PC-3 (cell line): ENCODE data around the gene DCHS2. TPM values are rescaled to one million over a fixed set of nuclear protein-coding genes. Genes with fewer than 3 reads are reported as not detected.
"Not testable (repeated sequence)": the region's sequence is repeated elsewhere in the genome, so short reads cannot be mapped to it uniquely, and the experiment has no call there.

ENCODE experiments used
- ATAC-seq: fragments of 200-7000 bp; cut with Tn5 transposase; 2 replicates; pipeline ENCODE4 v1.9.1; 2020; ENCODE audit warnings: mild to moderate bottlenecking, moderate library complexity
- BruUV-seq: library from RNA; stranded (reverse); fragments of 400-500 nt; replicated peaks from 2 replicates; lab custom pipeline; 2021; lab: Mats Ljungman, UMichigan
- CTCF ChIA-PET: fragments of 300-600 bp; sonication (Branson Sonifier 250); formaldehyde crosslinking; loops from one replicate; lab custom pipeline; 2022; ENCODE audit warnings: antibody characterized with exemption; lab: Charles Lee
- POLR2A ChIA-PET: fragments of 300-600 bp; sonication (Branson Sonifier 250); formaldehyde crosslinking; loops from one replicate; lab custom pipeline; 2022; ENCODE audit warnings: antibody characterized with exemption; ENCODE audit not compliant: unreplicated experiment; lab: Charles Lee
- DNase-seq: peaks from one replicate; pipeline ENCODE4 v3.0.0-alpha.2; 2015
- H2AFZ ChIP-seq: fragments of 300-600 bp; sonication (generic); 2 replicates; pipeline ENCODE4 v1.6.0; 2016; ENCODE audit warnings: antibody characterized with exemption, low read length
- H3F3A ChIP-seq: fragments of 300-600 bp; sonication (generic); one replicate; pipeline ENCODE4 v1.6.0; 2017; ENCODE audit warnings: antibody characterized with exemption, low read length, control low read depth, mild to moderate bottlenecking; ENCODE audit not compliant: unreplicated experiment
- H3K27ac ChIP-seq: fragments of 300-600 bp; sonication (generic); 2 replicates; pipeline ENCODE4 v1.5.1; 2016; ENCODE audit warnings: mild to moderate bottlenecking, low read length
- H3K27me3 ChIP-seq: fragments of 300-600 bp; sonication (generic); 2 replicates; pipeline ENCODE4 v1.6.1; 2016; ENCODE audit warnings: low read length, mixed read lengths
- H3K36me3 ChIP-seq: fragments of 300-600 bp; sonication (generic); 2 replicates; pipeline ENCODE4 v1.6.1; 2016; ENCODE audit warnings: low read depth, mixed run types, low read length, mixed read lengths
- H3K4me1 ChIP-seq: fragments of 300-600 bp; sonication (generic); 2 replicates; pipeline ENCODE4 v1.5.1; 2016; ENCODE audit warnings: low read length; ENCODE audit not compliant: insufficient read depth
- H3K4me2 ChIP-seq: fragments of 300-600 bp; sonication (generic); 2 replicates; pipeline ENCODE4 v1.6.0; 2016; ENCODE audit warnings: low read length
- H3K4me3 ChIP-seq: fragments of 300-600 bp; sonication (generic); 2 replicates; pipeline ENCODE4 v1.5.1; 2016; ENCODE audit warnings: mild to moderate bottlenecking, low read length, mixed read lengths
- H3K79me2 ChIP-seq: fragments of 300-600 bp; sonication (generic); 2 replicates; pipeline ENCODE4 v1.6.1; 2017; ENCODE audit warnings: low read length, mixed read lengths
- H3K9ac ChIP-seq: fragments of 300-600 bp; sonication (generic); 2 replicates; pipeline ENCODE4 v1.6.0; 2016; ENCODE audit warnings: mild to moderate bottlenecking, low read length
- H3K9me2 ChIP-seq: fragments of 300-600 bp; sonication (generic); replicated peaks from 2 replicates; pipeline ENCODE4 v1.6.1; 2016; ENCODE audit warnings: mixed run types, low read length, mixed read lengths
- H3K9me3 ChIP-seq: fragments of 300-600 bp; sonication (generic); 2 replicates; pipeline ENCODE4 v1.6.1; 2016; ENCODE audit warnings: low read length, mixed read lengths
- H4K20me1 ChIP-seq: fragments of 300-600 bp; sonication (generic); 2 replicates; pipeline ENCODE4 v1.6.1; 2016; ENCODE audit warnings: low read length, mixed read lengths
- EZH2 ChIP-seq: fragments of 300-600 bp; sonication (generic); IDR thresholded peaks from one replicate; pipeline ENCODE4 v1.6.1; 2017; ENCODE audit warnings: antibody characterized with exemption, mild to moderate bottlenecking, low read length; ENCODE audit not compliant: unreplicated experiment
- EZH2phosphoT487 ChIP-seq: fragments of 300-600 bp; sonication (generic); IDR thresholded peaks from 2 replicates; pipeline ENCODE4 v1.6.1; 2018; ENCODE audit warnings: mild to moderate bottlenecking, antibody characterized with exemption, low read length, borderline replicate concordance
- intact Hi-C: fragments of 100-400 bp; cut with micrococcal nuclease; formaldehyde crosslinking; loops from 2 replicates; pipeline ENCODE4 v1.9.0; 2023
- total RNA-seq: library from RNA; depleted of rRNA; stranded (reverse); fragments of >200 nt; gene quantifications from 2 replicates; pipeline ENCODE4 v1.2.3, GENCODE V29; 2014
- TF ChIP-seq, protein P1 (sequence below): fragments of 300-600 bp; sonication (generic); conservative IDR thresholded peaks from 2 replicates; pipeline ENCODE4 v1.5.1; 2017; ENCODE audit warnings: antibody characterized with exemption, low read depth, mild to moderate bottlenecking, low read length

Gene DCHS2
- total RNA-seq, 1 experiment from 2014 or later = 0.22 TPM

DNA sequence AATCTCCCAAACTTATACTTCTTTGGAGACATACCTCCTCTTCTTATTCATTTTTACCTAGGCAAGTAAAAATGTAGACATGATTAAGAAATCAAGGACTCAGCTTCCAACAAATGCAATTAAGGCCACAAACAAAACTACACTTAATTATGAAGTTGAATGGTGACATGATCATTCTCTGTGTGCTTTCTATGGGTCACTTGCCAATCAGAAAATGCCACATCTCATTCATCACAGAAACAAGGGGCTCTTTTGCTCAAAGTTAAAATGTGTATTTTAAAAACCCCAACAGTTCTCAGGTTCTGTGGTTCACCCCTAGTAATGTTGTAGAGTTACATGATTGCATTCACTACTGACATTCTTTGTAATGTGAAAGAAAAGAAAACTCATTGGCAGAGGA lies 273.5 kb downstream of the DCHS2 start:
- no peaks in the 10 kb centered on the region for H4K20me1 ChIP-seq
- no TSS peak for BruUV-seq
- H2AFZ ChIP-seq = no peak overlapping the region
- no peaks in the 10 kb centered on the region for H3K27me3 ChIP-seq
- ChIA-PET POLR2A (no interaction called here), CTCF (no interaction called here)
- no peaks in the 10 kb centered on the region for H3K4me1 ChIP-seq
- H3K9ac ChIP-seq = no peak overlapping the region
- H3K4me3 ChIP-seq = no peak overlapping the region
- no peak for TF ChIP-seq EZH2phosphoT487
- no peak for TF ChIP-seq EZH2
- TF ChIP-seq, protein P1, sequence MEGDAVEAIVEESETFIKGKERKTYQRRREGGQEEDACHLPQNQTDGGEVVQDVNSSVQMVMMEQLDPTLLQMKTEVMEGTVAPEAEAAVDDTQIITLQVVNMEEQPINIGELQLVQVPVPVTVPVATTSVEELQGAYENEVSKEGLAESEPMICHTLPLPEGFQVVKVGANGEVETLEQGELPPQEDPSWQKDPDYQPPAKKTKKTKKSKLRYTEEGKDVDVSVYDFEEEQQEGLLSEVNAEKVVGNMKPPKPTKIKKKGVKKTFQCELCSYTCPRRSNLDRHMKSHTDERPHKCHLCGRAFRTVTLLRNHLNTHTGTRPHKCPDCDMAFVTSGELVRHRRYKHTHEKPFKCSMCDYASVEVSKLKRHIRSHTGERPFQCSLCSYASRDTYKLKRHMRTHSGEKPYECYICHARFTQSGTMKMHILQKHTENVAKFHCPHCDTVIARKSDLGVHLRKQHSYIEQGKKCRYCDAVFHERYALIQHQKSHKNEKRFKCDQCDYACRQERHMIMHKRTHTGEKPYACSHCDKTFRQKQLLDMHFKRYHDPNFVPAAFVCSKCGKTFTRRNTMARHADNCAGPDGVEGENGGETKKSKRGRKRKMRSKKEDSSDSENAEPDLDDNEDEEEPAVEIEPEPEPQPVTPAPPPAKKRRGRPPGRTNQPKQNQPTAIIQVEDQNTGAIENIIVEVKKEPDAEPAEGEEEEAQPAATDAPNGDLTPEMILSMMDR = no peak
- no peaks in the 10 kb centered on the region for H3K36me3 ChIP-seq
- H3F3A ChIP-seq = no peaks in the 10 kb centered on the region
- intact Hi-C loops = no loop called here
- no peaks in the 10 kb centered on the region for H3K9me2 ChIP-seq
- no peak overlapping the region for H3K4me2 ChIP-seq
- H3K79me2 ChIP-seq = no peaks in the 10 kb centered on the region
- ATAC-seq (no peak), DNase-seq (no peak)
- H3K9me3 ChIP-seq = no peaks in the 10 kb centered on the region
- H3K27ac ChIP-seq = no peak overlapping the region

DNA sequence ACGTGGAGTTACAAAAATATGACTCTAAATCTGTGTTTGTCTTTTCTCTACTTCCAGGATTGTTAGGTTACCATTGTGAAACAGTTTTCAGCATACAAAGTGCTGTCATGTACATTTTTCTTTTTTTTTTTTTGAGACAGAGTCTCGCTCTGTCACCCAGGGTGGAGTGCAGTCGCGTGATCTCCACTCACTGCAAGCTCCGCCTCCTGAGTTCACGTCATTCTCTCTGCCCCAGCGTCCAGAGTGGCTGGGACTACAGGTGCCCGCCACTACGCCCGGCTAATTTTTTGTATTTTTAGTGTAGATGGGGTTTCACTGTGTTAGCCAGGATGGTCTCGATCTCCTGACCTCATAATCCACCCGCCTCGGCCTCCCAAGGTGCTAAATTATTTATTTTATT lies 274.2 kb downstream of the DCHS2 start:
- H3K9ac ChIP-seq, H3K4me2 ChIP-seq, H2AFZ ChIP-seq, H3K9me3 ChIP-seq, H3F3A ChIP-seq, H3K79me2 ChIP-seq, H3K27ac ChIP-seq, CTCF ChIA-PET, intact Hi-C loops, H3K4me3 ChIP-seq, POLR2A ChIA-PET, H3K36me3 ChIP-seq, H4K20me1 ChIP-seq, H3K9me2 ChIP-seq, H3K4me1 ChIP-seq, H3K27me3 ChIP-seq, DNase-seq, BruUV-seq, ATAC-seq: not testable (repeated sequence)

DNA sequence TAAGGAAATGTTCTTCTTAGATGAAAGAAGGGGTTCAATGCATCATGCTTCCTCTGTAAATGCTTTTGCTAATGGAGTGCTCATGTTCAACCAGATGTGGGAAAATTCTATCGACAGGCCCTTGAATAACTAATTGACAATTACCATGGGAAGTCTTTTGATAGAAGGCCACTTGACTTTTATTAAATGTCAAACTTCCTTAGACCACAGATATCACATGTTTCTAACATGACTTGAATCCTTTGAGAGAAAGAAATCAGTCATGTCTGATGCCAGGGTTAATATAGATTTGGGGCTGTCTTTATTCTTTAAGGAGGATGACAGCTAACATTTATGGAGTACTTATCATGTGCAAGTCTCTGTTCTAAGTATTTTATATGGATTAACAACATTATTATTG lies 280.1 kb downstream of the DCHS2 start:
- Histone ChIP-seq H4K20me1 (no peaks in the 10 kb centered on the region), H3K9ac (no peak overlapping the region), H3K36me3 (no peaks in the 10 kb centered on the region), H3K79me2 (no peaks in the 10 kb centered on the region), H3K9me3 (no peaks in the 10 kb centered on the region), H3K4me1 (no peaks in the 10 kb centered on the region), H2AFZ (no peak overlapping the region), H3K4me3 (no peak overlapping the region), H3K27ac (no peak overlapping the region), H3K4me2 (no peak overlapping the region), H3K27me3 (no peaks in the 10 kb centered on the region), H3K9me2 (no peaks in the 10 kb centered on the region), H3F3A (no peaks in the 10 kb centered on the region)
- intact Hi-C loops = no loop called here
- DNase-seq (no peak), ATAC-seq (no peak)
- POLR2A ChIA-PET = no interaction called here
- no peak for TF ChIP-seq EZH2
- TF ChIP-seq EZH2phosphoT487 = no peak
- TF ChIP-seq, protein P1 = no peak
- BruUV-seq = no TSS peak
- CTCF ChIA-PET = no interaction called here
